HepG2 (cell line): Measurements from ENCODE around the gene GGTA1. TPM values are rescaled to one million over a fixed set of nuclear protein-coding genes. Genes with fewer than 3 reads are reported as not detected.

Experiments
- FOXK1 ChIP-seq: sonication (generic); formaldehyde crosslinking; IDR thresholded peaks from 2 replicates; pipeline ENCODE4 v1.4.0; 2020; ENCODE audit warnings: low read depth, missing genetic modification reagents, borderline replicate concordance
- HMGA1 ChIP-seq: sonication (generic); formaldehyde crosslinking; conservative IDR thresholded peaks from 2 replicates; pipeline ENCODE4 v1.4.0; 2020; ENCODE audit warnings: missing genetic modification reagents
- NR2F1 ChIP-seq, 2 experiments: fragments of 450-650 bp in 1 of 2; formaldehyde crosslinking in 1 of 2; IDR thresholded peaks; 2 replicates each; pipeline versions ENCODE4 v1.5.0 to v1.6.1; 2016 to 2020; ENCODE audit warnings: mild to moderate bottlenecking in 1 of 2, missing compliant biosample characterization in 1 of 2, missing genetic modification reagents in 1 of 2, moderate library complexity in 1 of 2
- PAF1 ChIP-seq: IDR thresholded peaks from 2 replicates; pipeline ENCODE4 v1.6.1; 2016; ENCODE audit warnings: missing genetic modification reagents, missing compliant biosample characterization
- RBAK ChIP-seq: sonication (generic); formaldehyde crosslinking; IDR thresholded peaks from 2 replicates; pipeline ENCODE4 v1.5.1; 2020; ENCODE audit warnings: mild to moderate bottlenecking, missing genetic modification reagents
- SRSF9 ChIP-seq: fragments of 200-400 bp; formaldehyde crosslinking; IDR thresholded peaks from 2 replicates; pipeline ENCODE4 v1.6.1; 2018; ENCODE audit warnings: borderline replicate concordance, mild to moderate bottlenecking, low read depth, low read length; ENCODE audit not compliant: insufficient read depth, poor library complexity, severe bottlenecking
- WIZ ChIP-seq: sonication (generic); formaldehyde crosslinking; IDR thresholded peaks from 2 replicates; pipeline ENCODE4 v1.5.1; 2020; ENCODE audit warnings: mild to moderate bottlenecking, missing genetic modification reagents
- ZFAT ChIP-seq: sonication (generic); formaldehyde crosslinking; conservative IDR thresholded peaks from 2 replicates; pipeline ENCODE4 v1.8.1; 2023; ENCODE audit warnings: missing genetic modification reagents, inconsistent platforms
- ZMYM3 ChIP-seq: sonication (generic); formaldehyde crosslinking; IDR thresholded peaks from 2 replicates; pipeline ENCODE4 v1.5.1; 2020; ENCODE audit warnings: mild to moderate bottlenecking, missing genetic modification reagents
- ZNF546 ChIP-seq: sonication (generic); formaldehyde crosslinking; conservative IDR thresholded peaks from 2 replicates; pipeline ENCODE4 v1.8.1; 2023; ENCODE audit warnings: mild to moderate bottlenecking, missing genetic modification reagents
- polyA plus RNA-seq, 8 experiments: library from polyadenylated mRNA; depleted of rRNA in 3 of 8; stranded (reverse) in 7 of 8; unstranded in 1 of 8; fragments of >200 nt; fragmentation: Illumina TruSeq in 4 of 8; extraction: Trizol in 4 of 8; gene quantifications; 2 replicates each; pipeline versions ENCODE4 v1.2.1 to v1.2.3, GENCODE V29; 2011 to 2016; ENCODE audit warnings: low read depth in 4 of 8, missing spikeins in 1 of 8, mixed read lengths in 1 of 8; ENCODE audit not compliant: insufficient read depth in 1 of 8
- total RNA-seq, 5 experiments: library from RNA; depleted of rRNA; stranded (reverse); fragments of >200 nt; fragmentation: Illumina TruSeq; extraction: Trizol; gene quantifications; 2 replicates each; pipeline ENCODE4 v1.2.3, GENCODE V29; 2016; ENCODE audit warnings: low read depth in 1 of 5
- TF ChIP-seq, protein P1 (sequence below): sonication (generic); formaldehyde crosslinking; conservative IDR thresholded peaks from 2 replicates; pipeline ENCODE4 v1.8.1; 2023; ENCODE audit warnings: missing genetic modification reagents
- TF ChIP-seq, protein P2 (sequence below): sonication (generic); formaldehyde crosslinking; IDR thresholded peaks from 2 replicates; pipeline ENCODE4 v1.8.0; 2022; ENCODE audit warnings: low read depth, missing genetic modification reagents
- TF ChIP-seq, protein P3 (sequence below): sonication (generic); formaldehyde crosslinking; IDR thresholded peaks from 2 replicates; pipeline ENCODE4 v1.5.0; 2020; ENCODE audit warnings: mild to moderate bottlenecking, low read depth, missing genetic modification reagents, borderline replicate concordance
- TF ChIP-seq, protein P4 (sequence below): sonication (generic); formaldehyde crosslinking; IDR thresholded peaks from 2 replicates; pipeline ENCODE4 v1.4.0; 2020; ENCODE audit warnings: missing genetic modification reagents
- TF ChIP-seq, protein P5 (sequence below): sonication (generic); formaldehyde crosslinking; IDR thresholded peaks from 2 replicates; pipeline ENCODE4 v1.4.0; 2020; ENCODE audit warnings: missing genetic modification reagents, low read depth, mild to moderate bottlenecking, borderline replicate concordance
- TF ChIP-seq, protein P6 (sequence below): sonication (generic); formaldehyde crosslinking; IDR thresholded peaks from 2 replicates; pipeline ENCODE4 v1.4.0; 2020; ENCODE audit warnings: missing genetic modification reagents, borderline replicate concordance
- TF ChIP-seq, protein P7 (sequence below): sonication (generic); formaldehyde crosslinking; IDR thresholded peaks from 2 replicates; pipeline ENCODE4 v1.4.0; 2020; ENCODE audit warnings: mild to moderate bottlenecking, missing genetic modification reagents

The GGTA1 gene
- total and polyA plus RNA-seq, 2 of the 13 experiments (the other 11 are each of a cell fraction or from before 2014, with no cell fraction given): not detected

DNA sequence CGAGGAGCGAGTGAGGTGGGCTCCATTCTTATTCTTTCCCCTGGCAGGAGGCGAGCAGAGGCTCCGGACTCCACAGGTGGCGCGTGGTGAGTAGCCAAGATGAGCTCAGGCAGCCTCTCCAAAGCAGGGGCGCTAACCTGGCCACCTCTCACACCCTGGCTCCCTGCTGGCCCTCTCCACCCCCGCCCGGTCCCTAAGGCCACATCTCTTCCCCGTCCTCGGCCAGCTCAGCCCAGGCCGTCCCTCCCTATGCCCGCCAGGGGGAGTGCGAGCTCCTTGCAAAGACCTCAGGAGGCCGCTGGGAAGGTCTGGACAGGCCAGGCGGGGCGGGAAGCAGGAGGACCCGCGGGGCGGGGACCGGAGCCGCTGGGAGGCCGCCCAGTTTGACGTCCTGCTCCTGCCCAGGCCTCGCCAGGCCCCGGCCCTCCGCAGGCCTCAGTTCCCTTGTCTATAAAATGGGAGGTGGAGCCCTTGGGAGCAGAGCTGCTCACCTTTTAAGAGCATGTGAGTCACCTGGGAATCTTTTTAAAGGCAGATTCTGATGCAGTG is 46.3 kb upstream of the GGTA1 start (continued):
- no peak for TF ChIP-seq ZNF546 (CRISPR knock-in tag)
- TF ChIP-seq, protein P1, sequence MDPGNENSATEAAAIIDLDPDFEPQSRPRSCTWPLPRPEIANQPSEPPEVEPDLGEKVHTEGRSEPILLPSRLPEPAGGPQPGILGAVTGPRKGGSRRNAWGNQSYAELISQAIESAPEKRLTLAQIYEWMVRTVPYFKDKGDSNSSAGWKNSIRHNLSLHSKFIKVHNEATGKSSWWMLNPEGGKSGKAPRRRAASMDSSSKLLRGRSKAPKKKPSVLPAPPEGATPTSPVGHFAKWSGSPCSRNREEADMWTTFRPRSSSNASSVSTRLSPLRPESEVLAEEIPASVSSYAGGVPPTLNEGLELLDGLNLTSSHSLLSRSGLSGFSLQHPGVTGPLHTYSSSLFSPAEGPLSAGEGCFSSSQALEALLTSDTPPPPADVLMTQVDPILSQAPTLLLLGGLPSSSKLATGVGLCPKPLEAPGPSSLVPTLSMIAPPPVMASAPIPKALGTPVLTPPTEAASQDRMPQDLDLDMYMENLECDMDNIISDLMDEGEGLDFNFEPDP (CRISPR knock-in tag): no peak
- no peak for TF ChIP-seq ZFAT
- 0 out of 2 replicates have a peak, but pooled peaks have one; percentile 21 for TF ChIP-seq ZMYM3 (CRISPR knock-in tag)
- no peak for TF ChIP-seq WIZ
- no peak for TF ChIP-seq SRSF9
- TF ChIP-seq, protein P2, sequence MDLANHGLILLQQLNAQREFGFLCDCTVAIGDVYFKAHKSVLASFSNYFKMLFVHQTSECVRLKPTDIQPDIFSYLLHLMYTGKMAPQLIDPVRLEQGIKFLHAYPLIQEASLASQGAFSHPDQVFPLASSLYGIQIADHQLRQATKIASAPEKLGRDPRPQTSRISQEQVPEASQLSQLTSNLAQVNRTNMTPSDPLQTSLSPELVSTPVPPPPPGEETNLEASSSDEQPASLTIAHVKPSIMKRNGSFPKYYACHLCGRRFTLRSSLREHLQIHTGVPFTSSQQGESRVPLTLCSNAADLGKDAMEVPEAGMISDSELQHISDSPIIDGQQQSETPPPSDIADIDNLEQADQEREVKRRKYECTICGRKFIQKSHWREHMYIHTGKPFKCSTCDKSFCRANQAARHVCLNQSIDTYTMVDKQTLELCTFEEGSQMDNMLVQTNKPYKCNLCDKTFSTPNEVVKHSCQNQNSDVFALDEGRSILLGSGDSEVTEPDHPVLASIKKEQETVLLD (CRISPR knock-in tag): no peak
- no peak for TF ChIP-seq NR2F1 (CRISPR knock-in tag; IDR thresholded peaks at IDR 0.05)
- TF ChIP-seq, protein P3, sequence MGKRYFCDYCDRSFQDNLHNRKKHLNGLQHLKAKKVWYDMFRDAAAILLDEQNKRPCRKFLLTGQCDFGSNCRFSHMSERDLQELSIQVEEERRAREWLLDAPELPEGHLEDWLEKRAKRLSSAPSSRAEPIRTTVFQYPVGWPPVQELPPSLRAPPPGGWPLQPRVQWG: no peak
- TF ChIP-seq, protein P4, sequence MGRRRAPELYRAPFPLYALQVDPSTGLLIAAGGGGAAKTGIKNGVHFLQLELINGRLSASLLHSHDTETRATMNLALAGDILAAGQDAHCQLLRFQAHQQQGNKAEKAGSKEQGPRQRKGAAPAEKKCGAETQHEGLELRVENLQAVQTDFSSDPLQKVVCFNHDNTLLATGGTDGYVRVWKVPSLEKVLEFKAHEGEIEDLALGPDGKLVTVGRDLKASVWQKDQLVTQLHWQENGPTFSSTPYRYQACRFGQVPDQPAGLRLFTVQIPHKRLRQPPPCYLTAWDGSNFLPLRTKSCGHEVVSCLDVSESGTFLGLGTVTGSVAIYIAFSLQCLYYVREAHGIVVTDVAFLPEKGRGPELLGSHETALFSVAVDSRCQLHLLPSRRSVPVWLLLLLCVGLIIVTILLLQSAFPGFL (CRISPR knock-in tag): no peak
- TF ChIP-seq, protein P5, sequence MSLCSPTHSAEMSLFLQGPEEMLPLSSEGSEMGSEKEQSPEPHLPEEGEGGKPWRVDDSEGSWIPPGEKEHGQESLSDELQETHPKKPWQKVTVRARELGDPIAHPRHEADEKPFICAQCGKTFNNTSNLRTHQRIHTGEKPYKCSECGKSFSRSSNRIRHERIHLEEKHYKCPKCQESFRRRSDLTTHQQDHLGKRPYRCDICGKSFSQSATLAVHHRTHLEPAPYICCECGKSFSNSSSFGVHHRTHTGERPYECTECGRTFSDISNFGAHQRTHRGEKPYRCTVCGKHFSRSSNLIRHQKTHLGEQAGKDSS (CRISPR knock-in tag): peak; percentile 83; the same call in 1 of the 2 replicates
- no peak for TF ChIP-seq HMGA1 (CRISPR knock-in tag)
- TF ChIP-seq, protein P6, sequence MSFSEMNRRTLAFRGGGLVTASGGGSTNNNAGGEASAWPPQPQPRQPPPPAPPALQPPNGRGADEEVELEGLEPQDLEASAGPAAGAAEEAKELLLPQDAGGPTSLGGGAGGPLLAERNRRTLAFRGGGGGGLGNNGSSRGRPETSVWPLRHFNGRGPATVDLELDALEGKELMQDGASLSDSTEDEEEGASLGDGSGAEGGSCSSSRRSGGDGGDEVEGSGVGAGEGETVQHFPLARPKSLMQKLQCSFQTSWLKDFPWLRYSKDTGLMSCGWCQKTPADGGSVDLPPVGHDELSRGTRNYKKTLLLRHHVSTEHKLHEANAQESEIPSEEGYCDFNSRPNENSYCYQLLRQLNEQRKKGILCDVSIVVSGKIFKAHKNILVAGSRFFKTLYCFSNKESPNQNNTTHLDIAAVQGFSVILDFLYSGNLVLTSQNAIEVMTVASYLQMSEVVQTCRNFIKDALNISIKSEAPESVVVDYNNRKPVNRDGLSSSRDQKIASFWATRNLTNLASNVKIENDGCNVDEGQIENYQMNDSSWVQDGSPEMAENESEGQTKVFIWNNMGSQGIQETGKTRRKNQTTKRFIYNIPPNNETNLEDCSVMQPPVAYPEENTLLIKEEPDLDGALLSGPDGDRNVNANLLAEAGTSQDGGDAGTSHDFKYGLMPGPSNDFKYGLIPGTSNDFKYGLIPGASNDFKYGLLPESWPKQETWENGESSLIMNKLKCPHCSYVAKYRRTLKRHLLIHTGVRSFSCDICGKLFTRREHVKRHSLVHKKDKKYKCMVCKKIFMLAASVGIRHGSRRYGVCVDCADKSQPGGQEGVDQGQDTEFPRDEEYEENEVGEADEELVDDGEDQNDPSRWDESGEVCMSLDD: no peak
- TF ChIP-seq, protein P7, sequence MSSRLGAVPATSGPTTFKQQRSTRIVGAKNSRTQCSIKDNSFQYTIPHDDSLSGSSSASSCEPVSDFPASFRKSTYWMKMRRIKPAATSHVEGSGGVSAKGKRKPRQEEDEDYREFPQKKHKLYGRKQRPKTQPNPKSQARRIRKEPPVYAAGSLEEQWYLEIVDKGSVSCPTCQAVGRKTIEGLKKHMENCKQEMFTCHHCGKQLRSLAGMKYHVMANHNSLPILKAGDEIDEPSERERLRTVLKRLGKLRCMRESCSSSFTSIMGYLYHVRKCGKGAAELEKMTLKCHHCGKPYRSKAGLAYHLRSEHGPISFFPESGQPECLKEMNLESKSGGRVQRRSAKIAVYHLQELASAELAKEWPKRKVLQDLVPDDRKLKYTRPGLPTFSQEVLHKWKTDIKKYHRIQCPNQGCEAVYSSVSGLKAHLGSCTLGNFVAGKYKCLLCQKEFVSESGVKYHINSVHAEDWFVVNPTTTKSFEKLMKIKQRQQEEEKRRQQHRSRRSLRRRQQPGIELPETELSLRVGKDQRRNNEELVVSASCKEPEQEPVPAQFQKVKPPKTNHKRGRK (CRISPR knock-in tag): no peak
- no peak for TF ChIP-seq FOXK1 (CRISPR knock-in tag)
- no peak for TF ChIP-seq RBAK (CRISPR knock-in tag)
- no peak for TF ChIP-seq PAF1
